ENCODE data around the gene CD276.

GRCh38 chr15:73712107-73712506 is 27.9 kb downstream of the CD276 start:
- TF ChIP-seq MAX (IDR thresholded peaks at IDR 0.05), result no peak
- no peak for TF ChIP-seq REST (IDR thresholded peaks at IDR 0.05; ENCODE audit: low read depth)
- TF ChIP-seq EP300 (IDR thresholded peaks at IDR 0.05; ENCODE audit: borderline replicate concordance), result no peak
- TF ChIP-seq TCF12 (IDR thresholded peaks at IDR 0.05; ENCODE audit: low read depth), result no peak
- no peak for TF ChIP-seq CEBPB (IDR thresholded peaks at IDR 0.05)
- no peak for TF ChIP-seq YY1 (IDR thresholded peaks at IDR 0.05; ENCODE audit: low read depth)
- TF ChIP-seq CREB1 (IDR thresholded peaks at IDR 0.05; ENCODE audit: low read depth), result no peak
- no peak for TF ChIP-seq TAF1 (IDR thresholded peaks at IDR 0.05; ENCODE audit: low read depth)
- TF ChIP-seq ZBTB7A (IDR thresholded peaks at IDR 0.05; ENCODE audit: low read depth), result no peak
- TF ChIP-seq USF1 (IDR thresholded peaks at IDR 0.05), result no peak
- no peak for TF ChIP-seq FOXM1 (IDR thresholded peaks at IDR 0.05; ENCODE audit: borderline replicate concordance, low read depth)
- no peak for TF ChIP-seq EGR1 (IDR thresholded peaks at IDR 0.05)
- TF ChIP-seq NFIC (IDR thresholded peaks at IDR 0.05), result no peak
